Measurements from ENCODE around the gene IGFBPL1.
A peak's percentile ranks its signal among the peaks of the same experiment; 100 is the strongest.
"Not testable (repeated sequence)": the region's sequence is repeated elsewhere in the genome, so short reads cannot be mapped to it uniquely, and the experiment has no call there.

The IGFBPL1 gene

GRCh38 chr9:38423973-38424843, at the start of gene IGFBPL1:
IGFBPL1 (minus strand) TSS chr9:38424454; CDS start chr9:38424424, 30 bp downstream.
- no peak for DNase-seq

GRCh38 chr9:38472583-38473249, 48.5 kb upstream of the IGFBPL1 start:
- not testable (repeated sequence) for DNase-seq

GRCh38 chr9:38467404-38467803, 43.1 kb upstream of the IGFBPL1 start:
- no peak for DNase-seq

DNA sequence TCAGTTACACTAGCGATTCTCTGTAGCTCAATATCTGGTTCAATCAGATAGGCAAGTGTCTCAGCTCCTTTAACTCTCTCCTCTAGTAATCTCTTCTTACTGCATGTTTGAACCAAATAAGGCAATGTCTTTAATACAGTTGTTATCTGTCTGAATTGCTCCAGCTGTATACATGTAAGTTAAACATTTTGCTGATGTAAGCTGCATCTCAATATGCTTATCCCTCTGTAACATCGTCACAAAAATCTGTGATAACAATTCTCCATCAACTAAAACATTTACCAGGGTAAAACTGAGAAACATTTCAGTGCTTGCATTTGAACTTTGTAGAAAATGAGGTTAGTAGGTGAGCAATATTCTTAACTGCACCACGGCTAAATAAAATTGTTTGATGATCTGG, 29.6 kb upstream of the IGFBPL1 start:
- no peak for DNase-seq

DNA sequence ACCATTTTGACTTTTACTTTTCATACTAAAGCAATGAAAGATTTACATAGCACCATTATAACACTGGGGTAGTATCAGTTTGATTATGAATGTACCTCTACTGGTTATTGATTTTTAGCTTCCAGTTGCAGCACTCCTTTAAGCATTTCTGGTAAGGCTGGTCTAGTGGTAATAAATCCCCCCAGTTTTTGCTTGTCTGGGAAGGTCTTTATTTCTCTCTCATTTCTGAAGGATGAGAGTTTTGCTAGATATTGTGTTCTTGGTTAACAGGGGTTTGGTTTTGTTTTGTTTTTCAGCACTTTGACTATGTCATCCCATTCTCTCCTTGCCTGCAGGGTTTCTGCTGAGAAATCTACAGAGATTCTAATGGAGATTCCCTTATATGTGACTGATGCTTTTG, 26.9 kb upstream of the IGFBPL1 start:
- DNase-seq, result no peak

DNA sequence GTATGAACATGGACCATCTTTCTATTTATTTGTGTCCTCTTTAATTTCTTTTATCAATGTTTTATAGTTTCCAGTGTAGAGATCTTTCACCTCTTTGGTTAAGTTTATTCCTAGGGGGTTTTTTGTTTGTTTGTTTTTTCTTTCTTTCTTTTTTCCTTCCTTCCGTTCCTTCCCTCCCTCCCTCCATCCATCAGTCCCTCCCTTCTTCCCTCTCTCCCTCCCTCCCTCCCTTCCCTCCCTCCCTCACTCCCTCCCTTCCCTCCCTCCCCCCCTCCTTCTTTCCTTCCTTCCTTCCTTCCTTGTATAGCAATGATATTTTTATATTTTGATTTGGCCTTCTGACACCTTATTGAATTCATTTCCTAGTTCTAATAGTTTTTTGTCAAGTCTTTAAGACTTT, 23.4 kb upstream of the IGFBPL1 start:
- DNase-seq, result no peak

GRCh38 chr9:38445154-38446043, 21.1 kb upstream of the IGFBPL1 start:
- no peak for DNase-seq

GRCh38 chr9:38443597-38443996, 19.3 kb upstream of the IGFBPL1 start:
- no peak for DNase-seq

DNA sequence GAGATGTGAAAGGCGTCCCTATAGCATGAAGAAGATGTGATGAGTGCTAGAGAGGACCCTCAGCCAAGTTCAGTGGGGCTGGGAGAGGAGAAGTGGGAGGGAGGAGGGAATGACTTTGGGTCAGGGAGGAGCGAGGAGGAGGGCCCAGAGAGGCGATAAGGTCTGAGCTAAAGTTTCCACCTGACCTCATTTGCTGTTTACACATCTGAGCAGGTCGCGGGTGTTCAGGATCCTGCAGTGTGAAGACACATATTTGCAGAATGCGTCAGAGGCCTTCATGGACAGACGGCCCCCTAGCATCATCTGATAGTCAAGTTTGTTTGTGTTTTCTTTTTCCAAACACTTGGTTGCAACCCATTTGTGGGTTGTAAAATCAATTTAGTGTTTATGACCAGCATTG, 18.9 kb upstream of the IGFBPL1 start:
- no peak for DNase-seq

DNA sequence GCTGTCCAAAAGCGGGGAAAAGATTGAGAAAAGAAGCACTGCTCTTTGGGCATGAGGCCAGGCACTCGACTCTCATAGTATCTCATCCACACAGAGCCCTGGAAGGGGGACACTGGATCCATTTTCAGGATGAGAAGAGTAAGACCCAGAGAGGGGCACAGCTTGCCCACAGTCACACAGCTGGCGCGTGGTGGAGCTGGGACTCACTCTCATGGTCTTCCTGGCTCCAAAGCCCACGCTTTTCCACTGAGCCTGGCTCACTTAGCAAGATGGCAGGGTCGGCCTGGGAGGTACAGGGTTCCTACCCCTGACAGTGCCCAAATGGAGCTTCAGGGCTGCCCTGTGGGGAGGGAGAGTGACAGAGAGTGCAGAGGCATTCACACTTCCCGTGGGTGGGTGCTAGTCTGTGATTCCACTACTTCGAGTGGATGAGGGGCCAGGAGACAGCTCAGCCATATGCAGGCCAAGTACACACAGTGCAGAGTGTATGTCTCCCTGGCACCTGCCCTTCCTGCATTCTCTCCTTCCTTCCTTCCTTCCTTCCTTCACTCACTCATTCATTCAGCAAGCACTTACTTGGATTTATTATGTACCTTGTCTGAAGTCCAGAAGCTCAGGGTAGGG, 18.3 kb upstream of the IGFBPL1 start:
- no peak for DNase-seq

DNA sequence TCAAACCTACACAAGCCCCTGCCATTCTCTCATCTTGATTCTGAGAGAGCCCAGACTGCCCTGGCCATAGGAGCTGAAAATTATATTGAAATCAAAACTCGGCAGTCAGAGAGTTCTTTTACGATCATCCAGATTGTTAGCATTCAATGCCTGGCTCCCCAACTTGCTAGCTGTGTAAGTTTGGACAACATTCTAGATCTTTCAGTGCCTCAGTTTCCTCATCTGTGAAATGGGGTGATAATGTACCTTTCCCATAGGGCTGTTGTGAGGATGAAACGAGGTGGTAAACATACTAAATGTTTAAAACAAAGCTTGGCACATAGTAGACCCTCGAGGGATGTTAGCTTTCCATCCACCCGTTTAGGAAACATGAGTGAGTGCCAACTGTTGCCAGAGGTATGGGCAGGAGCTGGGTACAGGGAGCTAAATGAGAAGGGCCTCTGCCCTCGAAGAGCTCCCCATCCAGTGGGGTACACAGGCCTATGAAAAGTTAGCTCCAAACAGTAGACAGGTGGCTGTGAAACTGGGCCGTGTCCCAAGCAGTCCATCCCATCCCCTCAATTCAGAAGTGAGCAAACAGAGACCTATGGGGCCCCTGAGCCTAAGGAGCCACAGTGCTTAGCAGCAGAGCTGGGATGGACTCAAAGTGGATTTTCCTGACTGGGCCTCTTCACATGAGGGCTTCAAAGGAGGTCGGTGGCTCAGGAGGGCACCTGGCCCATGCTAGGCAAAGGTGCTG, 17.3 kb upstream of the IGFBPL1 start:
- no peak for DNase-seq

DNA sequence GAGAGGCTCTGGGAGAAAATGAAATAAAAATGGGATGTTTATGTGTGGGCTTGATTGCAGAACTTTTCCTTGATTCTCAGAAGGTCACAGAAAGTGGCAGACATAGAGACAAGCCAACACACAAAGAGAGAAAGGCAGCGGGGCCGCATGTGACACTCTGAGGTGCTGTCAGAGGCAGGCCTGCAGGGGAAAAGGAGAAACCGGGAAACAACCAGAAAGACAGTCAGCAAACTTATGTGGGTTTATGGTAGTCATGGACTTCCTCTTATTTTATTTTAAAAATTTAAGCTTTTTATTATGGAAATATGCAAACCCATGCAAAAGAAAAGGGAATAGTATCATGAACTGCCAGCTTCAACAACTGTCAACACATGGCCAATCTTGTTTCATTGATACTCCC, 16.3 kb upstream of the IGFBPL1 start:
- no peak for DNase-seq

- no peak for DNase-seq
Observed at GRCh38 chr9:38439916-38440301, 15.7 kb upstream of the IGFBPL1 start.

DNA sequence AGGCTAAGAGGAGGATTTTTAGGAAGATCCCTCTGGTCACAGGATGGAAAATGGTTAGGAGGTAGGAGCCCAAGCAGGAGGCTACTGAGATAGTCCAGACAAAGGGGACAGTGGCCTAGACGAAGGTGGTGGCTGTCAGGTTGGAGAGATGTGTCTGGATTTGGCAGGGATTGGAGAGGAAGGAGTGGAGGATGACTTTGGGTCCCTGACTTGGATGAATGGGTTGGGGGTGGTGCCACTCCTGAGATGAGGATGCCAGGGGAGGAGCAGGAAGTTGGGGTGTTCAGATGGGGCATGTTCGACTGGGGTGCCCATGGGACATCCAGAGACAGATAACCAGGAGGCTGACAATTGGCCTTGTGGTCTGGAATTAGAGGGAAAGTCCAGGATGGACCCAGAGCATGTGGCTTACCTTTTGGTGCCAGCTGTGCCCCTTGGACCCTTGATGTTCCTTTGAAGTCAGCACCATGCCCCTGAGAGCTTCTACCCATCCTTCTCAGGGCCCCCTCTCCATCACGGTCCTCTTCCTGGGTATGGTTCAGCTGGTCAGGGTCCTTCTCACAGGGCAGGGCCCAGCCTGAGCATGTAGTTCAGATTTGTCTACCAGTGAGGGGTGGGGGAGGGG, 15.1 kb upstream of the IGFBPL1 start:
- no peak for DNase-seq

- no peak for DNase-seq
Observed at GRCh38 chr9:38437193-38437823, 13.1 kb upstream of the IGFBPL1 start.

GRCh38 chr9:38436708-38437107, 12.5 kb upstream of the IGFBPL1 start:
- DNase-seq, result no peak

- no peak for DNase-seq
Observed at GRCh38 chr9:38435521-38435920, 11.3 kb upstream of the IGFBPL1 start.

GRCh38 chr9:38434853-38435252, 10.6 kb upstream of the IGFBPL1 start:
- no peak for DNase-seq

GRCh38 chr9:38434365-38434764, 10.1 kb upstream of the IGFBPL1 start:
- DNase-seq, result no peak

DNA sequence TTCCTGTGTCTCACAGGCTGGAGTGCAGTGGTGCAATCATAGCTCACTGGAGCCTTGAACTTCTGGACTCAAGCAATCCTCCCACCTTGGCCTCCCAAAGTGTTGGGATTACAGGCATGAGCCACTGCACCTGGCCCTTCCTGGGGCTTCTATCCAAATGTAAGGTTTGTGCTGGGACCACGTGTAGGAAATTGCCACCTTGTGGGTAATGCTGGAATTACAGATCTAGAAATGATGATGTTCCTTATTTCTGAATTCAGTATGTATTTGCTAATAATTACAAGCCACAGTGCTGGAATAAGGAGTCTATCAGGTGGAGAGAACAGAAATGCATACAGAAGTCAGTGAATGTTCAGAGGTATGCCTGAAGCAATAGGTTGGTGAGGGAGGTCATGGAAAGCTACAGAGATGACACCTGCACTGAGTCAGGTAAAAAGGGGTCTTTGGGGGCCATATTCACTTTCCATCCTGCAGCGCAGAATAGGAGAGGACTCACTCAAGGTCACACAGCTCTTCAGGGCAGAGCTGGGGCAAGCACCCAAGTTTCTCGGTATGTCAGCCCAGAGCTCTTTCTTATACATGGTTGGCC, 8.8 kb upstream of the IGFBPL1 start:
- peak in 1 of 2 donors; percentile 23 for DNase-seq

DNA sequence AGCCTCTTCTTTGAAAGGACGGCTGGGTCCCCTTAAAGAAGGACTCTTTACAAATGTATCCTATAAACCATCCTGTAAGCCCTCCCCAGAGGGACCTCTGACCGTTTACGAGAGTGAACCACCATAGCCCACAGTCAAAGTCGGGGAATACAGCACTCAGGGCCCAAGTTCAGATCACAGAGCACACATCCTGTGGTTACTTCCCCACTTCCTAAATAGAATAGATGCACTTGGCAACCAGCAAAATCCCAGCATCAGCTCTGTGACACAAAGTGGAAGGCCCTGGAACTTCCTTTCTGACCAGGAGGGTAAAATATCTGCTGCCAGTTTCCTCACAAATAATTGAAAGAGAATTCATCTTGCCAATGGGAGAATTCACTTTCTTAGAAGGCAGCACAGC, 6.9 kb upstream of the IGFBPL1 start:
- DNase-seq, result no peak
